ENCODE data around the gene MVB12B.
"Not testable (repeated sequence)": the region's sequence is repeated elsewhere in the genome, so short reads cannot be mapped to it uniquely, and the experiment has no call there.

The MVB12B gene

DNA sequence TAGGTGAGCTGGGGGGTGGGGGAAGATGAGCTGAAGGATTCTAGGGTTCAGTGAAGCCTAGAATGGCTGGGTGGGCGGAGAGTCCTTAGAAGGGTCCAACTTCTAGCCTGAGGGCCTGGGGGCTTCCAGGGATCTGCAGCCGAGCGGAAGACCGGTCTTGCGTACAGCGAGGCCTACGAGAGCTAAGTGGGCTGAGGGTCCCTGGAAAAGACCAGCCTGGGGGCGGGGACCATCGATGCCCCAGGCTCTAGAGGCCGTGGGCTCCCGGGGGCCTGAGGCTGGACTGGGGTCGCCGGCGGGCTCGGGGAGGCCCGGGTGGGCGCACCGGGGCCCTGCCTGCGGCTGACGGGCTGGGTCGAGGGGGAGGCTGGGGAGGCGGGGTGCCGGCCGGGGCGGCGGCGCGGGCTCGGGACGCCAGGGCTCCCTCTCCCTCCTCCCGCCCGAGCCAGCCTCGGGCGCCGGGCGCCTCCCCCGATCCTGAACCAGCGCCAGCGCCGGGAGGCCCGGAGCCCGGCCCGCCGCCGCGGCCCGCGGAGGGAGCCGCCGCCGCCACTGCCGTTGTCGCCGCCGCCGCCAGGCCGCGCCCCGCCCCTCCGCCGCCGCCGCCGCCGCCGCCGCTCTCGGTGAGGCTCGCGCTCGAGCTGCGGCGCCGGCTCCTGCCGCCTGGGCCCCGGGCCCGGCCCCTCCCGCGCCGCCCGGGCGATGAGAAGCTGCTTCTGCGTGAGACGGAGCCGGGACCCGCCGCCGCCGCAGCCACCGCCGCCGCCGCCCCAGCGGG lies at the start of gene MVB12B:
Gene MVB12B, plus strand, starts transcription at position 602 of the 778 bp plus-strand sequence. Its CDS starts 101 bp downstream, at position 703.
- Histone ChIP-seq H3K27ac (peak within 1 kb of the TSS; percentile 62 to 94 (median 86)), H3K4me3 (peak within 1 kb of the TSS; percentile 44 to 60 (median 53))

GRCh38 chr9:126283799-126284465 lies 42.7 kb upstream of the MVB12B start:
- no peak overlapping the region for H3K4me3 ChIP-seq
- no peak overlapping the region for H3K27ac ChIP-seq

- not testable (repeated sequence) for H3K4me3 ChIP-seq, H3K27ac ChIP-seq
These were observed 41.0 kb upstream of the MVB12B start for GRCh38 chr9:126285652-126286051.

DNA sequence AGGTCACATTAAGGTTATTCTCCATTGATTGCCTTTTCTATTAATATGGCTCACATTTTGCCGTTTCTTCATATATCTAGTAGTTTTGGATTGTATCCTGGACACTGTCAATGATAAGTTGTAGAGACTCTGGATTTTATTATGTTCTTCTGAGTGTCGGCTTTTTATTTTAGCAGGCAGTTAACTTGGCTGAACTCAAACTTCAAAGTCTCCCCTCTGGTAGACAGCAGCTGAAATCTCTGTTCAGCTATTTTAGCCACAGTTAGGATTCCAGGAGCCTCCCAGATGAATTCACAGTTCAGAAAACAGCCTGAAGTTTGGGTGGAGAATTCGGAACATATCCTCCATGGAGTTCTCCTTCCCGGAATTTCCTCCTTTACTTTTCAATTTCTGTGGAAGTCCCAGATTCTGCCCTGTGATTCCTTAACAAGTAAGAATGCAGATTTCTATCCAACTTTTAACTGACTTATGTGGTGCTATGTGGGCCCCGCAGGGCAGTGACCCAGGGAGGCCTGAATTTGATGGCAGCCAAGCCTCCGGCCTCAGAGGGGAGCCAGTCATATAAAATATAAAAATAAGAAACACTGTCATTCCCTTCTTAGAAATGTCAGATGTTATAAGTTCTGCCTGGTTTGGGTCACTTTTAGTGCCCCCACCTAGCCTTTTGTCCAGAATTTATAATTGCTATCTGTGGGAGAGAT lies 39.3 kb upstream of the MVB12B start:
- Histone ChIP-seq H3K4me3 (no peak overlapping the region), H3K27ac (no peak overlapping the region)

DNA sequence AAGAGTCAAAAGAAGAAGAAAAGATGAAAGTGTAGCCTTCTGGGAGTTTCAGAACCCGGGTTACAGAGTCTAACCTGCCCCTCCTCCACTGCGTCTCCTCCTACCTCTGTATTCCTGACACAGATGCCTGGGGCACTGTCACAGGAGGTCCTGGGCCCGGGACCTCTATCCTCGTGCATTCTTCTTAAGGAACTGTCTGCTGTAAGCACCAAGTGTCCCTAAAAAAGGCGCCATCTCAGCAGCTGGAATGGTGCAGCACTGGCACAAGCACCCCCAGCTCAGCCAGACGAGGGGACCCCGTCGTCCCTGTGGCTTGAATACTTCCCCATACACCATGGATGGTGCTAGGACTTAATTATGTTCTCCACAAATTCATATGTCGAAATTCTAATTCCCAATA lies 35.8 kb upstream of the MVB12B start:
- no peak overlapping the region for H3K27ac ChIP-seq
- no peak overlapping the region for H3K4me3 ChIP-seq

GRCh38 chr9:126291925-126292324 lies 34.7 kb upstream of the MVB12B start:
- Histone ChIP-seq H3K27ac (no peak overlapping the region), H3K4me3 (no peak overlapping the region)

- H3K27ac ChIP-seq = no peak overlapping the region
- H3K4me3 ChIP-seq = no peak overlapping the region
These were observed 33.7 kb upstream of the MVB12B start for GRCh38 chr9:126292736-126293521.

GRCh38 chr9:126293522-126293889 lies 33.1 kb upstream of the MVB12B start:
- H3K4me3 ChIP-seq = no peak overlapping the region
- H3K27ac ChIP-seq = no peak overlapping the region

DNA sequence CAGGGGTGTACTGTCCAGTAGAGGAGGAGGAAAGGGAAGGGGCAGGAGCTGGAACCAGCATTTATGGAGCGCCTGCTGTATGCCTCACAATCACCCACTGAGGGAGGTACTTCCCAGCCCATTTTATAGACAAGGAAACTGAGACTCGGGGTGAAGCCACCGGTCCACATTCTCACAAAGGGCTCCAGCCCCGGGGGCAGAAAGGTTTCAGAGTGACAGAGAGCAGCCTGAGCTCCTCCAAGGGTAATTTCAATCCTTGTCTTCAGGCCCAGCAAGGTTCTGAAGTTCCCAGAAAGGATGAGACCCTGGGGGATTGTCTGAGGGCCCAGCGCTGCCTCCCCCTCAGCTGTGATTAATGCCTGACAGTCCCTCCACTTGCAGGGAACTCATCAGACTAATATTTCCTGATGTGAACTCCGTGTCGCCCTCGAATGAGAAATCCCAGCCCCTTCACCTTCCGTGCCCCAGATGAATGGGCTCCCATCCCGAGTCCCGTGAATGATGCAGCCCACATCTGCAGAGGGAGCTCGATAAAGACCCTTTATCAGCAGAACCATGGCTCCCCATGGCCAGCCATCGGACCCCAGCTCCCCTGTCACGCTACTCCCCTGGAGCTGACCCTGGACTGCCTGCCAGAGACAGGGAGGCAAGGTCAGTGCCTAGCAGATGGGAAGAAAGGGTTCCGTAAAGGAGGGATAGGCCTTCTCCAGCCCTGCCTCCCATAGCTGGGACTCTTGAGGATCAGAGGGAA lies 32.1 kb upstream of the MVB12B start:
- Histone ChIP-seq H3K4me3 (no peak overlapping the region), H3K27ac (no peak overlapping the region)

- no peak overlapping the region for H3K27ac ChIP-seq
- H3K4me3 ChIP-seq = no peak overlapping the region
These were observed 31.5 kb upstream of the MVB12B start for GRCh38 chr9:126295082-126295477.

DNA sequence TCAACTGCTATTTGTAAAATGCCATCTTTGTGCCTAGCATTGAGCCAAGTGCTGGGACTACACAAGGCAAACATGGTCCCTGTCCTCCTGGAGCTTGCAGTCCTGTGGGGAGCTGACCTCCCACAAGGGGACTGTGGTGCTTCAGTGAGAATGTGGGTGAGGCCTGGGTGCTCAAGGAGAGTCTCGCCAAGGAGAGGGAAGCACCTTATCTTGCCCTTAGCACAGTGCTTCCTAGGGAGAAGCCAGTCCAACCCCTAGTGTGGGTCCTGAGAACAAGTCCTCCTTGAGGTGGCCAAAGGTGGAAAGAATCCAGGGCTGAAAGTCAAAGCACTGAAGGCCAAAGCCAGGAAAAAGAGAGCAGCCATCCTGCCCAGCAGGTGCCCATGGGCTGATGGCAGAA lies 31.1 kb upstream of the MVB12B start:
- H3K4me3 ChIP-seq = no peak overlapping the region
- no peak overlapping the region for H3K27ac ChIP-seq

- Histone ChIP-seq H3K27ac (no peak overlapping the region), H3K4me3 (no peak overlapping the region)
These were observed 30.6 kb upstream of the MVB12B start for GRCh38 chr9:126295936-126296600.

DNA sequence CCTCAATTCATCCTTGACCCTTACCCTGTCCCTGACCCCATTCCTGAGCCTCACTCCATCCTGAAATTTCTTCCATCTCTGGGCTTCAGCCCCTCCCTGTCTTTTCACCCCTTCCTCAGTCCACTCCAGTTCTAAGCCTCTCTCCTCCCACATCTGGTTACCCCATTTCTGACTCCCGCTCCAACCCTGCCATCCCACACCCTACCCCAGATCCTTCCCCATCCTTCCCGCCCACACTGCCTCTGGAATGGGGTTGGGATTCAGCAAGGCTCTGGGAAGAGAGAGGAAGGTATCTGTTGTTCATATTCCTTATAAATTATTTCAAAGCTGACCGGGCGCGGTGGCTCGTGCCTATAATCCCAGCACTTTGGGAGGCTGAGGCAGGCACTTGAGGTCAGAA lies 29.9 kb upstream of the MVB12B start:
- Histone ChIP-seq H3K27ac (no peak overlapping the region), H3K4me3 (no peak overlapping the region)

GRCh38 chr9:126297661-126298060 lies 29.0 kb upstream of the MVB12B start:
- Histone ChIP-seq H3K4me3 (no peak overlapping the region), H3K27ac (no peak overlapping the region)

DNA sequence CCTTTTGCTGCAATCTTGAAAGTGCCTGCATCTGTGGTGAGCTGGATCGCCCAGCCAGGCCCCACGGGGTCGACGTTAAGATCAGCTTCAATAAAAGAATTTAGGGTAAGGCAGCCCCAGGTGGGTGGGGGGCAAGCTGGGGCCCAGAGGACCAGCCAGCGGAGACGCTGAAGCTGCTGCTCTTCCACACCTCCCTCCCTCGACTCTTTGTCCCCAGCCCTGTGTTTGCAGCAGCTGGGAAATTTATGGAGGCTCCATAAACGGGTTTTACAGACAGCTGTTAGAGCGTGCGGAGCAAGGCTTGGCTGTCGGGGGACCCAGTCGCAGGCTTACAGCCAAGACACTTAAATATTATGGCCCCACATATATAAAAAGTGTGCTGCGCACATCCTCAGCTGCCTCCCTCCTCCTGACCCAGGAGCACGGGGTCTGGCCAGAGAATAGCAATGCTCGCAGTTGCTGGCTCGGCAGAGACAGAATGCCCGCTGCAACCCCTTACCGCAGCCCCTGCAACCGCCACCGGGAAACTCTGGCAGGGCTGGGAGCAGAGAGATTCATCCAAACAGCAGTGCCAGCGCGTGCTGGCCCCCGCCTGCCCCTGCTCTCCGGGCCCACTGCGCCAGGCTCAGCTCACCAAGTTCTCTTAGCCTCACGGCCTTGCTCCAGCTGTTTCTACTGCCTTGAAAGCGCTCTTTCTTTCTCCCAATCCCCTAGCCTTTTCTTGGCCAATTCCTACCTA lies 28.4 kb upstream of the MVB12B start:
- Histone ChIP-seq H3K4me3 (no peak overlapping the region), H3K27ac (no peak overlapping the region)

- H3K4me3 ChIP-seq = no peak overlapping the region
- H3K27ac ChIP-seq = no peak overlapping the region
These were observed 26.8 kb upstream of the MVB12B start for GRCh38 chr9:126299706-126300276.

GRCh38 chr9:126301196-126301595 lies 25.4 kb upstream of the MVB12B start:
- Histone ChIP-seq H3K4me3 (no peak overlapping the region), H3K27ac (no peak overlapping the region)

Data from skin epidermis (tissue), 12 donors.